GM18520 (cell line): Measurements from ENCODE around the gene CDS1.
"Not testable (repeated sequence)": the region's sequence is repeated elsewhere in the genome, so short reads cannot be mapped to it uniquely, and the experiment has no call there.

ENCODE experiments used
- ATAC-seq: cut with Tn5 transposase; IDR thresholded peaks from one replicate; pipeline ENCODE4 v1.9.1; 2021; ENCODE audit not compliant: unreplicated experiment

CDS1 gene

DNA sequence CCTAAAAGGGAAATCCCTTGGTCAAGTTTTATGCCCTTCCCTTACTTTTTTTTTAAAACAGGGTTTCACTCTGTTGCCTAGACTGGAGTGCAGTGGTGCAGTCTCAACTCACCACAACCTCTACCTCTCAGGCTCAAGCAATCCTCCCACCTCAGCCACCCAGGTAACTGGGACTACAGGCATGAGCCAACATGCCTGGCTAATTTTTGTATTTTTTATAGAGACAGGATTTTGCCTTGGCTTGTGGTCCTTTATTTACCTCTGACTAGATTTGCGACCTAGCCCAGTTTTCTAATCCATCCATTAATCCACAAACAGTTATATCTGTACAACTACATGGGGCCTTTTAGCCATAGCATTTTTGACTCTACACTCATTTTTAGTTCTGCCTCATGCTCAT lies 23.7 kb downstream of the CDS1 start:
- ATAC-seq = no peak

GRCh38 chr4:84611531-84611930 lies 28.6 kb downstream of the CDS1 start:
- no peak for ATAC-seq

DNA sequence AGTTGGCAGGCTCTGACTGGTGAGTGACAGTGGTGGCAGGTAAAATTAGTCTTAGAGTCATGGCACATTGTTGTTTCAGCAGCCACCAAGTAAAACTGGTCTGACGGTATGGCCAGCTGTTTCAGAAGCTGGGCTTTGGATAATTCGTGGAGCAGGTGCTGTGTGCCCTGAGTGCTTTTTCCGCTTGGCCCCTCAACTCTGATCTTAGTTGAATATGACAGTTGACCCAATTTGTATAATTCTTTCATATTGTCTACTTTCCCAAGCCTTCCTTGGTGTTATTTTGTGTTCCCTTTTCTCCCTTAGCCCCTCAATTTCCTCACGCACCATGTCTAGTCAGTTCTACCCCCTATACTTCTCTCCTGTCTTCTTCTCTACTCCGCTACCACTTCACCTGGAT lies 32.0 kb downstream of the CDS1 start:
- no peak for ATAC-seq

GRCh38 chr4:84615355-84615754 lies 32.4 kb downstream of the CDS1 start:
- ATAC-seq = no peak

- ATAC-seq = no peak
Measured at GRCh38 chr4:84622959-84623358, 40.0 kb downstream of the CDS1 start.

DNA sequence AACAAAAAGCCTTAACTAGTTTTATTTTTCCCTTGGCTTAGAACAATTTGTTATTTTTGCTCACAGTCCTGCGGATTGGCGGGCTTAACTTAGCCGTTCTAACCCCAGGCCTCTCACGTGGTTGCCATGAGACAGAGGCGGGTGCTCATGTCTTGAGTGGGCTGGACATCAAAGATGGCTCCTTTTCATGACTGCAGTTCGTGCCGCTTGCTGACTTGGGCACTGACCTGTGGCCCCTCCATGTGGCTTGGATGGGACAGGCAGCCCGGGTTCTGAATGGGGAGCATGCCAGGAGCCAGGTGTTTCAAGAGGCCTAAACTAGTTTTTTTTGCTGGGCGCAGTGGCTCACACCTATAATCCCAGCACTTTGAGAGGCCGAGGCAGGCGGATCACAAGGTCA lies 40.7 kb downstream of the CDS1 start:
- no peak for ATAC-seq

DNA sequence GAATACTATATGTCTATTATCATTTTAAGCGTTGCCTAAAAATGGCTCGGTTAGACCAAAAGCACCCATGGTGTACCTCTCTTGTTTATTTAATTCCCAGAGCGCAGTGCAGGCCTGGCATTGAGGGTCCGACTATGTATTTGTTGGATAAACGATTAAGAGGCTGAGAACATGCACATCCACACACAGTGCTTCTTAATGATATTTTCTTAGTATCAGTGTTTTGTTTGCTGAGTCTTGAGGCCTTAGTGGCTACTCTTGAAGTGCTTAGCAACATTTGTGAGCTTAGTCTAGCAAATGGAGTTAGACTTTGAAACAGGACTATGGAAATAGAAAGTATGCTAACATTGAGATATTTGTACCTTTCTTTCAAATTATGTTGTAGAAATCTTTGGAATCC lies 43.7 kb downstream of the CDS1 start:
- no peak for ATAC-seq

- ATAC-seq = no peak
Measured at GRCh38 chr4:84631573-84631972, 48.6 kb downstream of the CDS1 start.

GRCh38 chr4:84632092-84632491 lies 49.2 kb downstream of the CDS1 start:
- no peak for ATAC-seq

GRCh38 chr4:84634961-84635360 lies 52.0 kb downstream of the CDS1 start:
- ATAC-seq = no peak

DNA sequence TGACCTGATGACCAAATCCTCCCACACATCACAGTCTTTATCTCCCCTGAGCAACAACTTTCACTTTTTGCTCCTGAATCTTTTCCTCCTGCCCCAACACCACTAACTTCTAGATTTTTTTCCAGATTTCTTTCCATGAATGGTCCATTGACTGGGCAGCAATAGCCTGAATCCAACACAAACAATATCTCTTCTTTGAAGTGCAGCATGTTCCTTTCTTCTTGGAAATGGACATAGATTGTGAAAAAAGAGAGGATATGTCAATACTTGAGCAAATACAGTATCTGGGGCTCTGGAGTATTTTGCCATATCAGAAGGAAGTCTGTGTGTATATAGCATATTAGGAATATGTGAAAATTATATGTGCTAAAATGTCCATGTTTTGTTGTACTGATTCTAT lies 55.2 kb downstream of the CDS1 start:
- no peak for ATAC-seq

DNA sequence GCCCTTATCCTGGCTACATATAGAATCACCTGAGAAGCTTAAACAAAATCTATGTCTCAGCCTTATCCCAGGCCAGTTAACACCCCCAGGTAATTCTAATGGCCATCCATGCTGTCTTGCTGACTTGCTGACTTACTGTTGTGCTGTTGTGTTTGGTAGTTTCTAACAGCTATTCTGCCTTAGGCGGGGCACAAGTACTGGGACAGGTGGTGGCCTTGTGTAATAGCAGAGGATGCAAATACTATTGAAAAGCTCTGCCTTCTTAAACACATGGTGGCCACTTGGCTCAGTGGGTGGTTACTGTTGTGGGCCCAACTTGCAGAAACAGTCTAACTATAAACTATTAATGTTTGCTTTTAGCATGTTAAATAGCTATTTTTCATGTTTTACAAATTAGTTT lies 56.2 kb downstream of the CDS1 start:
- ATAC-seq = no peak

DNA sequence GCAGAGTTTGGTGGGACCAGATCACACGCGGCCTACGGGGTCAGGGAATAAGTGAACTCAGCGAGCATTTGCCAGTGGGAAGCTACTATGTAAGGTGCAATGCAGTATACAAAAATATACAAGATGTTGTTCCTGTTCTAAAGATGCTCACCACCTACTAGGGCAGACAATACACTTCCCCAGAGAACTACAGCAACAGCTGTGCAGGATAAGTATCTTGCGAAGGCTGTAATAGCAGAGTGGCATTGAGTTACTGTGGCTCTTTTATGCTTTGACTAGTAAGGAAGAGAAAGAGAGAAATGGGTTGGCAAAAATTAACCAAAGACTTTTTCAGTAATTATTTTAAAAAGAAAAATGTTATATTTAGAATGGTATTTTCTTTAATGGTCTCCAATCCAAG lies 61.2 kb downstream of the CDS1 start:
- no peak for ATAC-seq

DNA sequence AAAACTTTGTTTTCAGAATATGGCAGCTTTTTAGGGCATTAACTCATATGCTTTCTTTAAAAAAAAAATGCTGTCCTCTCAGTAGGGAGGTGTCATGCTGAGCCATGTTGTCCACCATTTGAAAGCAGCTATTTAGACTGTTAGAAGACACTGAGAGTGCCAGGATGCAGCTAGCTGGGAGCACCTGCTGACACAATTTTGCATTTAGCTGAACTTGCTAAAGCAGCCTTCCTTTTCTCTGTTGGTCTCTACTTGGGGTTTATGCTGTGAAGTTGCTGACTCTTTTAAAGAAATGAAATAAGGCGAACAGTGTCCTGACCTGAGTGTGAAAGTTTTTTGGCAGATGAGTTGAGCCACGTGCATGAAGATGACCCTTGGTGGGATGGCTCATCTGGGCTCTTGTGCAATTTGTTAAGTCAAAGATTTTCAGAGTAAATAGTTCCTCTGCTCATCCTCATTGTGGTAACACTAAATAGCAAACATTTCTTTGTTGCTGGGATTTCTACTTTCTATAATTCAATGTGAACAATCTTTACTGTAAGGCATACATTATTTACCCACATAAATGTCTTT lies 64.5 kb downstream of the CDS1 start:
- ATAC-seq = no peak

GRCh38 chr4:84648178-84648577 lies 65.3 kb downstream of the CDS1 start:
- ATAC-seq = no peak

DNA sequence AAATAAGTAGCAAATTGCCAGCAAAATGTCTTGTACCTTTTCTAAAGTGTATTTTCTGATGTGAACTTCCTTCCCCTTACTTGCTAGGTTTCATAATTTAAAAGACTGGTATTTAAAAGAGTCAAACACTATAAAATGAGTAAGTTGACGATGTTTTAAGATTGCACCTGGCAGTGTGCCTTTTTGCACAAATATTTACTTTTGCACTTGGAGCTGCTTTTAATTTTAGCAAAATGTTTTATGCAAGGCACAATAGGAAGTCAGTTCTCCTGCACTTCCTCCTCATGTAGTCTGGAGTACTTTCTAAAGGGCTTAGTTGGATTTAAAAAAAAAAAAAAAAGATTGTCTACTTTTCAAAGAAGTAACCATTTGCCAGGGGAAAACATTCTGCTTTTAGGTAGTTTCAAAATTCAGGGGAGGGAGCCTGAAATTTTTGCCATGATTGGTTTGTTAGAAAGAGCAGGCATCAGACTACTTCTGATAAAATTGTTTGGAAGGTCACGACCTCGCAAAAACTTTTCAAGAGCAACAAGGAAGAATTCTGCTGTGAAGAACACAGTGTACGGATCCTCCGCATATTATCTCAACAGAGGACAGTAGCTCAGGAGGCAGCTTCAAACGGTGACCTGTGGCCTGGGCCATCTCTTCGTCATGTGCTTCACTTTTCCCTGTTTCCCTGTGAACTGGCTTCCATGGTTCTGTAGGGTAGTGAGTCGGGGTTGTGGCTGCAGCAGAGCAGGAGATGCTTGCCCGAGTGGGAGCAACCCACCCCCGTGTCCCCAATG lies 66.1 kb downstream of the CDS1 start:
- no peak for ATAC-seq

DNA sequence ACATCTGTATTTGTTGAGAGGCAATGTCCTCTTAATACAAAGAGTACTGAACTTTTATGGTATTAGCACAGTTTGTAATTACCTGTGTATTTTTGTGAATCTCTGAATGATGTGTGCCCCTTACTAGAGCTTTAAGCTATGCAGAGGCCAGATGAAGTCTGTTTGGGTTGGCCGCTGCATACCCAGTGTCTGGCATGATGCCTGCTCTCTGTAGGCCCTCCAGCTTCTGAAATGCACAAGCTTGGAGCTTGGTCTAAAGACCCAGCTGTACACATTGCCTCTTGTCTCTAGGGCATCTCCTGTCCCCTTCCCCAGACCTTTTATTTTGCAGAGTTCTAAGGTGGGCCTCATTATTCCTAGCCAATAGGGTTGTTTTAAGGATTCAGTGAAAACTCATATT lies 68.6 kb downstream of the CDS1 start:
- ATAC-seq = no peak

DNA sequence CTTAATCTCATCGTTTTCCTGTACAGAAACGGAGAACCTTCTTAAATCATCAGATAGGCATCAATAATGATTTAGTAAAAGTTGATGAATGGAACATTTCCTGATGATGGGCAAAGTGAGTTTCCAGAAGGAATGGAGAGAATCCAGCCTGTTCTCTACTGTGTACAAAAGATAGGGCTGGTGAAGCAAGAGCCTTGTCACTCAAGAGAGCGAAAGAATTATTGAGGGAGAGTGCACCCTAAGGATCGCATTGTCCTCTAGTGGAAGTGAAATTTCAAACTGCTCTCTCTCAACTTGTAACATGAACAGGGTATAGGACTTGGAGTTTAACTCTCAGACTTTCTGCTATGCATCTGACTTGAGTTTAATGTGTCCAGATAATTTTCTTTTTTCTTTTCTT lies 69.6 kb downstream of the CDS1 start:
- ATAC-seq = no peak

DNA sequence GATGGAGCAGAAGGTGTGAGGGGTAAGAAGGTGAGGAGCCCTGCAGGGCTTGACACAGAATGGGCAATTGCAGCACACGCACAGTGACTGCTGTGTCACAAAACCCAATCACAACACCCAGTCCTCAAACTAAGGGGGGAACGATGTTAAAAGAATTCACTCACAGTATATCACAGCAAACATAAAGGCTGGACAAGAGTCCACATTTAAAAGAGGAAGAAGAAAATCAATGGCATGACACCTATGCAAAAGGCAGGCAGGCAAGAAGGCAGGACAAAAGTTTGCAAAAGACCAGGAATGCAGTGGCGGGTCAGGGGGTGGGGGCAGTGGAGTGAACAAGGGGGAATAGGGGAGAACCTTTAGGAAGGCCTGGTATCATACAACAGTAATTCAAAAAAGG lies 77.7 kb downstream of the CDS1 start:
- ATAC-seq = no peak

DNA sequence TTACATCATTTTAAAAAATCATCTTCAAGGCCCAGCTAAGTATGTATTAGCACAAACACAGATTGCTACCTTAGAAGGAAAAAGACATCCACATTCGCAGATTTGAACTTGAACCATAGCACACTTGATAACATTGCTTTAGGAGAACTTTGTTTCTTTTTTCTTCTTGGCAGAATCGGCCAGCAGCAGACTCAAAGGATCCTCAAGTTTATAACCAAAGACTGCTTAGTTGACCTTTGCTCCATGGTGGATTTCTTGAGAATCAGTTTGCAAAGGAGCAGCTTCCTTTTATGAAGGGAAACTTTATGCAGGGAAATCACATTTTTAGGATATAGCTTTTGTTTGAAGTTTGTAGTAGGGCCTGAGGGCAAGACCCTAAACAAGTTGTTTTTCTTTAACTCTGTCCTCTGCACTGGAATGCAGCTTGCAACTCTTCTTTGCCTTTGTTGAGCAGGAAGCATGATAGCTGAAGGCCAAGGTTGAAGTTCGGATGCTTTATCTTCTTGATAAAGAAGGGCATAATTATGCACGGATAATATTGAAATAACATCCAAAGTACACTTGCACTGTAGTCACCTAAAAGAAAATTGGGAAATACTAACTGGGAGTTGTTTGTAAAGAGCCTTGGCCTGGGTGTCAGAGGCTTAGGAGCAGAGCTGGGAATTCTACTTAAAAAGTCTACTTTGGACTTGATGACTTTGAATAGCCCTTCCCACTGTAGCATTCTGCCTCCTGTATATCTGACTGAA lies 78.4 kb downstream of the CDS1 start:
- no peak for ATAC-seq

GRCh38 chr4:84664767-84665166 lies 81.8 kb downstream of the CDS1 start:
- not testable (repeated sequence) for ATAC-seq

GRCh38 chr4:84666439-84666838 lies 83.5 kb downstream of the CDS1 start:
- no peak for ATAC-seq
